H7 (cell line): ENCODE measurements around the gene SH3RF3. TPM values are rescaled to one million over a fixed set of nuclear protein-coding genes. Genes with fewer than 3 reads are reported as not detected.

Source experiments
- DNase-seq: peaks from one replicate; pipeline ENCODE4 v3.0.0; 2012
- H3K27me3 ChIP-seq: 2 replicates; pipeline ENCODE4 v1.6.0; 2011; ENCODE audit warnings: mild to moderate bottlenecking, low read length; ENCODE audit not compliant: control insufficient read depth, insufficient read depth
- H3K36me3 ChIP-seq: replicated peaks from 2 replicates; pipeline ENCODE4 v1.5.1; 2011; ENCODE audit warnings: low read length; ENCODE audit not compliant: control insufficient read depth, insufficient read depth
- H3K4me3 ChIP-seq: 2 replicates; pipeline ENCODE4 v1.5.1; 2011; ENCODE audit warnings: low read depth, mild to moderate bottlenecking, control low read depth, low read length, moderate library complexity; ENCODE audit not compliant: insufficient read depth
- total RNA-seq: library from RNA; depleted of rRNA; stranded (reverse); fragments of >200 nt; shearing (Covaris generic); gene quantifications from 2 replicates; pipeline ENCODE4 v1.2.3, GENCODE V29; 2014

Gene SH3RF3
- total RNA-seq, 1 experiment from 2014 or later: 0.80 TPM

DNA sequence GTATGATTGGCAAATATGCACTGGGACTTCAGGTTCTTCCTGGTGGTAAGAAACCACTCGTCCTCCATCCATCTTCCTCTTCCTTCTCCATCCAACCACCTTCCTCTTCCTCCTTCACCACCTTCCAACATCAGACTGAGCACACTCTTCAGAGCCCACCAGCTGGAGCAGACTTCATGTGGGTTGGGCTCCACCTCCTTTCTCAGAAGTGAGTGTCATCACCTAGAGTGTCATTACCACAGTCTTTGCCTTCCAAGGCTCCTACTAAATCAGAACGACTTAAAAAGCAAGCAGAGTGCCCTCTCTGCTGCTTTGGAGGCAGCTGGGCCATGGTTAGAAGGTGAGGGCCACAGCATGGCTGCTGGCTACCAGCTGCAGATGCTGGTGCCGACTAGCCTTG is 171.6 kb downstream of the SH3RF3 start:
- no peak for DNase-seq
- Histone ChIP-seq H3K36me3 (no peaks in the 10 kb centered on the region), H3K27me3 (no peaks in the 10 kb centered on the region), H3K4me3 (no peak overlapping the region)

DNA sequence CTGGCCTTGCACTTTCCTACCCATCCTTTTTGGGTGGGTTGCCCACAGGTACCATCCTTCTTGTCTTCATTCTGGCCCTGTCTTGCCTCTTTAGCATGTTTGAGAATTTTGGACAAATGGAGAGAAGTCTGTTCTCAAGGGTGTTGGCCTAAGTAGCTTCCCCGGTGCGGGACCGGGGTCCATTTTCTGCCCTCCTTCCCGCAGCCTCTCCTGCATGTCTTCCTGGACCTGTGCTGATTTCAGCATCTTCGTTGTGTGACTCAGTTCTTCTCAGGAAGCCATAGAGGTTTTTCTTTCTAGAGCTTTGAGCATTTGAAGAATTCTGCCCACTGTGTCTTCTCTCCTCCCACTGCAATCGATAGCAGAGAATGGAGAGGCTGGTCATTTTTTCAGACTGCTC is 172.7 kb downstream of the SH3RF3 start:
- Histone ChIP-seq H3K36me3 (no peaks in the 10 kb centered on the region), H3K27me3 (no peaks in the 10 kb centered on the region), H3K4me3 (no peak overlapping the region)
- no peak for DNase-seq

DNA sequence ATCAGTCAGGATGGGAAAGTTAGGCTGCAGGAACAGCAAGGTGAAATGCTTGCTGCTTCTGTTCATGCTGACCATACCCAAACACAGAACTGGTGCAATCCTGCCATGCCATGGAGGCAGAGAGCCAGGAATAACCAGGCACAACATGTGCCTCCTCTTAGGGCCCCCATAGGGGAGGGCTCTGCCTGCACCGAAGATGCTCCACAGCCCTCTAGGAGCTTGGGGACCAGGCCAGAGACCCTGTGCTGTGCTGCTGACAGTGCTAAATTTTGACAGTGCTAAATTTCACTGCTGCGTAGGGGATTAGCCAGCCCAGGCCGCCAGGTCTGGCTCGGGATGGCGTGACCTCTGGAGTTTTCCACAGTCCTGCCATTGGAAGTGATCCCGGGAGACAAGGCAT is 173.3 kb downstream of the SH3RF3 start:
- Histone ChIP-seq H3K36me3 (no peaks in the 10 kb centered on the region), H3K4me3 (no peak overlapping the region), H3K27me3 (no peaks in the 10 kb centered on the region)
- no peak for DNase-seq

DNA sequence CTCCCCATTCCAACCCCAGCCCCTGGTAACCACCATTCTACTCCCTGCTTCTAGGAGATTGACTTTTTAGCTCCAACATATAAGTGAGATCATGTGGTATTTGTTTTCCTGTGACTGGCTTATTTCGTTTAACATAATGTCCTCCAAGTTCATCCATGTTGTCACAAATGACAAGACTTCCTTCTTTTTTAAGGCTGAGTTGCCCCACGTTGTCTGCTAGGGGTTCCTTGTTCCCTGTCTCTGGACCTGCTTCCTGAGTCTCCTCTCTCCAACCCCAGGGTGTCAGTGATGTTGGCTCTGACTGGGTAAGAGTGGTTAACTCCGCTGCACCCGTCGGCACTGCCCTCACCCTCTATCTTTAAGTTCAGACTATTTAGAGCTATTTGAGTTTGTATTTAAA is 175.2 kb downstream of the SH3RF3 start:
- Histone ChIP-seq H3K27me3 (no peaks in the 10 kb centered on the region), H3K4me3 (no peak overlapping the region), H3K36me3 (no peaks in the 10 kb centered on the region)
- no peak for DNase-seq

DNA sequence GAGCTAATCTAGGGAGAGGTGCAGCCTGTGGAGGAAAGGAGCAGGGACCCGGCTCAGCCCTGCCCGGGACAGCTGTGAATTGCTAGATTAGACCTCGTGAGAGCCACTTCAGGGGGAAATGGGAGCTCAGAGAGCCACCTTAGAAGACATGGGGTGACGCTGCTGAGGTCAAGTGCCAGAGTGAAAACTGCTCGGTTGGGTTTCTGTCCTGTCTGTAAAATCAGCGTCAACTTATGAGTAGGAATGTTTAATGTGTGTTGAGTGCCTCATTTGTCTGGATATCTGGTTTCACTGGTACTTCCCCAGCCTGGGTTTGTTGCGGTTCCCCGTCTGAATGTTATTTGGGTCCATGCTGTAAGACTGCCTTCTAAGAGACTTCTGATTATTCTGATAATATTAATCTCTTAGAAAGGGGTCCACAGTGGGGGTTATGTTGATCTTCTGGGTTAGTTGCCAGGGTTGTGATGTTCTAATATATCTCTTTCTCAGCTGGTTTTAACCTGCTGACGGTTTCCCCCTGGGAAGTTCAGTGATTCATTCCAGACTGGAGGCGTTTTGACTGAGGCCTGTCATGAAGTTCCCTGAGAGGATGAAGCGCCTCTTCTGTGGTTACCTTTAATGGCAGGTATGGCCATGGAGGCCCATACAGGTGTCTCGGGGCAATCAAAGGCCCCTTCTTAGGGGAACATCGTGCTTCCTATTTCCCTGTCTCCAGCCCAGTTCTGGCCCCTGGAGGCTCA is 175.9 kb downstream of the SH3RF3 start:
- Histone ChIP-seq H3K27me3 (no peaks in the 10 kb centered on the region), H3K4me3 (no peak overlapping the region), H3K36me3 (no peaks in the 10 kb centered on the region)
- no peak for DNase-seq

DNA sequence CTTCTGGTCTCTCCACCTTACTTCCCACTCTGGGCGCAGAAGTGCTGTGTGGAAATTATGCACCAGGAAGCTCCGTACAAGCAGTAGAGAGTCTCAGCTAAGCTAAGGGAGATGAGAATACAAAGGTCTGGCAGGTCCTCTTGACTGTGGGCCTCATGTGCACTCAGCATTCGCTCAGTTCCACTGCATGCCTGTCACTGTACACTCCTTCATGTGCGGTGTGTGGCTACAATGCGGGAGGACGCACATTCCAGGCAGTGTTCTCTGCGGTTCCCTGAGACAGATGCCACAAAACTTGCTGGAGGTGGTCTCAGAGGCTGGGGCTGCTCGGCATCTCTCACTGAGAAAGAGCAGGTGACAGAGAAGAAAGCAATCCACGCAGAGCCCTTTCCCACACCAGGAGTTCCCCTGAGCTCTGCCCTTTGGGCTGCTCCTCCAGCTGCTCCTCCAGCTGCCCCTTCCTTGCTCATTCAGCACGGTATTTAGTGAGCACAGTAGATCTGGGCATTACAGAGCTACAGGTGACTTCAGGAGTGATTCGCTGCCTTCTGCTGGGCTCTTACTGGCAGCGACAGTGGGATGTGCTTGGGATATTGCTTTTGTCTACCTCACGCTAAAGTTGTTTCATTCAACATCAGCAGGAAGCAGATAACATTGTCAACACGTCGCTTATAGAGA is 176.6 kb downstream of the SH3RF3 start:
- Histone ChIP-seq H3K4me3 (no peak overlapping the region), H3K36me3 (no peaks in the 10 kb centered on the region), H3K27me3 (no peaks in the 10 kb centered on the region)
- peak; percentile 32 for DNase-seq

DNA sequence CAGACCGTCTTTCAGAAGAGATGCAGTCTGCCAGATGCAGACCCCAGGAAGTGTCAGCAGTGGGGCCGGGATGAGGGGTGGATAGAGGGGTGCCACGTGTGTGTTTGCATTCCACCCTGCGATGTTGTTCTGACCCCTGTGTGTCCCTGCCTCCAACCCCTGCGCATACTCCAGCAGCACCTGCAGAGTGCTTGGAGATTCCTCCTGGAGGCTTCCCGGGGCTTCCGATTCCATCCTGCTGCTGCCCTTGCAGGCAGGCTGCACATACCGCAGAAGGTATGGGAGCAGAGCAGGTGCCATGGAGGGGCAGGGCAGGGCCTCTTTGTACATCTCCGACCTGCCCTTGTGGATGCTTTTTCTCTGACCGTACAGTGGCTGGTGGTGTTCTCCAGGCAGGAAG is 177.2 kb downstream of the SH3RF3 start:
- no peak overlapping the region for H3K4me3 ChIP-seq
- no peak for DNase-seq
- H3K36me3 ChIP-seq: no peaks in the 10 kb centered on the region

DNA sequence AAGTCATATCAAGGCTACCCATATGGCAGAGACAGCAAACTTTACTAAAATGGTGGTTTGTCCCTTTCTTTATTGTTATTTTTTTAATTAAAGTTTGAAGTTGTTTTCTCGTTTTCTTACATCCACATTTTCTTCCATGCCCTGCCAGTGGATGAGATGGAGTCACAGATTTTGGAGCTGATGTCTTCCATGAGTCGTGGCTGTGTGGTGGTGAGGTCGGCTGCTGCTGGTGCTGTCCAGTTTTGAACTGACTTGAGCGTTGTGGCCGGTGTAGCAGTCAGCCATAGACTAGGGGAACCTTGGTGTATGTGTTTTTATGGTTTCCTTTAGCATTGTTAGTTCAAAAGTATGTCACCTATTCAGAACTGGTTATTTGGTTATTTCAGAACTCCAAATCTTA is 182.8 kb downstream of the SH3RF3 start:
- DNase-seq: no peak
- H3K27me3 ChIP-seq: no peaks in the 10 kb centered on the region
- H3K36me3 ChIP-seq: no peaks in the 10 kb centered on the region
- H3K4me3 ChIP-seq: no peak overlapping the region

More for the DNA sequence above, 177.2 kb downstream of the SH3RF3 start:
- H3K27me3 ChIP-seq: no peaks in the 10 kb centered on the region

DNA sequence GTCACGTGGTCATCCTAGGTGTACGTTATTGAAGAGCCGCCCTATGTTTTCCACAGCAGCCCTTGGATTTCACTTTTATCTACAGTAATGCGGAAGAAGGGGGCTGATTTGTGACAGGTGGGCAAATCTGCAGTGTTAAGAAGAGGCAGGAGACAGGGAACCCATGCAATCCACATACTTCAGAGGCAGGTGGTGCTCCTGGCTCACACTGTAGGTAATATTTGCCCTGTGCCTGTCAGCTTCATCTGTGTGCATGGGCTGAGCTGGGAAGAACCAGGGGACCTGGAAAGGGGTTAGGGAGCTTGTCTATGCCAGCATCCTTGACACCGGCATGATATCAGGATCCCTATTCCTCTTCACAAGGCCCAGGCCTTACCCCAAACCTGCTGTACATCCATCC is 183.9 kb downstream of the SH3RF3 start:
- no peak overlapping the region for H3K4me3 ChIP-seq
- H3K27me3 ChIP-seq: no peaks in the 10 kb centered on the region
- no peak for DNase-seq
- no peaks in the 10 kb centered on the region for H3K36me3 ChIP-seq

DNA sequence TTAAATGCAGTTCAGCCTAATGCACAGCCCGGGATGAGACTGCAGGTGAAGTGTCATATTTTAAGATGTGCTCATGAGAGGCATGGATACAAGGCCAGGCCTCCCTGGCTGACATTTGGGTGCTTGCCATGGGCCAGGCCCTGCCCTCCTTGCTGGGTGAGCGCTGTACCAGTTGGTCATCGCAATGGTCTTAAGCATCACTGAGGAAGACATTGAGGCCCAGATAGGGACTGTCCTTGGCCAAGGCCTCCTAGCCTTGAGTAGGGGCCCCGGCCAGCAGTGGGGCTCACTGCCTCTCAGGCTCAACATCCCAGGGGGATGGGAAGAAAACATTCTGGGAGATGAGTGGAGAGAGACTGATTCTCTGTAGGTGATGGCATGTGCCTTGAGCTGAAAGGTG is 184.3 kb downstream of the SH3RF3 start:
- Histone ChIP-seq H3K36me3 (no peaks in the 10 kb centered on the region), H3K27me3 (no peaks in the 10 kb centered on the region), H3K4me3 (no peak overlapping the region)
- no peak for DNase-seq

DNA sequence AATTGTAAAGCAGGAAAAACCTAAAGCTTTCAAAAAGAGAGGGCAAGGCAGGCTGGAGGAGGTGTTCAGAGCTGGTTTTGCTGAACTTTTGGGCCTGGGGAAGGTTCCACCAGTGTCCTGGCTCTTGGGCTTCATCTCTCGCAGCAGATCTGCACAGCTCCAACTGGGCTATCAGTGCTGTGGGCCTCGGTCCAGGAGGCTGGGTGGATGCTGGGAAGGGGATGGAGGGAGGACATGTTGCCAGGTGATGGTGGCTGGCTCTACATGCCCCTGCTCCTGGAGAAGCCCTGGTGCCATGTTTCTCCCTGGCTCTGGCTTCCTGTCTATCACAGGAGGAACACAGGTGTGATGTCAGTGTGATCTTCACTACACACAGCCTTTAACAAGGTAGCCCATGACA is 187.1 kb downstream of the SH3RF3 start:
- Histone ChIP-seq H3K27me3 (no peaks in the 10 kb centered on the region), H3K36me3 (no peaks in the 10 kb centered on the region), H3K4me3 (no peak overlapping the region)
- DNase-seq: peak; percentile 17

DNA sequence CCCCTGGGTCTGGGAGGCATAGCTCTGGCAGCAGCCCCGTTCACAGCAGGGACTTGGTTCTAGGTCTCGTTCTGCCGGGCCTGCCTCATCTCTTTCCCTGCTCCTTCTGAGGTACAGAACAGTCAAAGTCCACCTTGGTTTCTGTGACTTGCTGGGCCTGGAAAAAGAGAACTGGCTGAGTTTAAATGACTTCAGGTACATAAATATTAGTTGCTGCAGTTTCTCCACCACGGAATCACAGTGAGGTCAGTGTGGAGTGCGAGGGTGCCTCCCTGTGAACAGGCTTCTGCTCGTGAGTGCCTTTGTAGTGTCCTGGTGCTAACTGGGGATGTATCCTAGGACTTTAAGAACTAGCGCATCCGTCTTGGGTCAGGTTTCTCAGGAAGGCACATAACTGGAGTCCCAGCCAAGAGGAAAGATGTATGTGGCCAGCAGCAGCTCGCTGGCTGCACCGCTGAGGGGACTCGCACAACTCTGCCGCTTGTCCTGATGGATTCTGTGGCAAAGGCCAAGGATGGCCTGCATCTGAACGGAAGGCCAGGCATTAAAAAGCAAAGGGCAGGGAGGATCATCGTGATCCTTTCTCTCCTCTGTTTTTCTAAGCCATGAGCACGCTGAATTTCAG is 188.6 kb downstream of the SH3RF3 start:
- Histone ChIP-seq H3K36me3 (no peaks in the 10 kb centered on the region), H3K27me3 (no peaks in the 10 kb centered on the region), H3K4me3 (no peak overlapping the region)
- peak; percentile 18 for DNase-seq

DNA sequence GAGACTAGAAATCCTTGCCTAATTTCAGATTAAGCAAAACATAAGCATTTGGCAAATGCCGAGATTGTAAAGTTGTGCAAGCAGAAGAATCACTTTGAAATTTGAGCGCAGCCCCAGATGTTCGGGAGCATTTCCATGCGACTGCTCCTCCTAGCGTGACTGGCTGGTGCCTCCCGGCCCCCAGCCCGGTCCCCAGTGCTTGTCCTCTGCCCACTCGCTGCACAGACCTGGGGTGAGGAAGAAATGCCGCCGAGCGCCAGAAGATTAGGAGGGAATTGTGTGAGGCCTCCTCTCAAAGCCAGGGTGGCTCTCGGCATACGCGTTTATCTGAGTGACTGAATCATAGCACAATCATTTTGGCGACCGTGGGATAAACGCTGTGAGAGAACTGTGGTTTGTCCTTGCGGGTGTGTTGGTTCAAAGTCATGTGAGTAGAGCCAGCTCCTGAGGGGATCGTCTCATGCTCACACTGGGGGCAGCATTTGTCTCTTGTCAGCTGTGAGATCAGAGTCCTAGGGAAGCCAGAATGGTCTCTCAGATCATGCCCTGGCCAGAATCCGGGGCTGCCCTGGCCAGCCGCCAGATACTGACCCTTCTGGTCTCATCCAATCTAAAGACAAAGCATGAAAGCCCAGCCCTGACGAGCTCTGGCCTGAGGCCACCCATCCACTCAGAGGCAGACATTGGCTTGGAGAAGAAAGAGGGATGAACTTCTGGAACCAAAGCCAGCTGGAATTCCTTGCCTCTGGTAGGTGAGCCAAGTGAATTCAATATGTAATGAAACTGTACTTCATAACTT is 189.3 kb downstream of the SH3RF3 start:
- DNase-seq: no peak
- Histone ChIP-seq H3K4me3 (no peak overlapping the region), H3K27me3 (no peaks in the 10 kb centered on the region), H3K36me3 (no peaks in the 10 kb centered on the region)

DNA sequence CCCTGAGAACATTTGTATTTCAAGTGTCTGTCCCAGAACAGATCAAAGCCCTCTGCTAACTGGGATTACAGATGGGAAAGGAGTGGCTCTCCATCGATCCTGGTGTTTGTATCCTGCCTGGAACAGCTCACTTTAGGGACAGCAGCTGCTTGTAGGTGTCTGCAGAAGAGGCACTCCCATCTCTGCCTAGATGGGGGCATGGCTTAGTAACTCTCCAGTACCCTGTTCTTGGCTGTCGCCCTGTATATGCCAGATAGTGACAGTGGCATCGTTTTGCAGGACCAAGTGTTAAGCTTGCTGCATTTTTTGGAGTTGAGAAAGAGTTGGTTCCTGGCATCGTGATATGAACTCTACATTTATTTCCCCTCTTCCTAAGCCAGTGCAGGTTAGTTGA is 189.9 kb downstream of the SH3RF3 start:
- Histone ChIP-seq H3K4me3 (no peak overlapping the region), H3K27me3 (no peaks in the 10 kb centered on the region), H3K36me3 (no peaks in the 10 kb centered on the region)
- DNase-seq: no peak
